Right lung (tissue), 5 donors: ENCODE results near the gene LCP2. TPM values are rescaled to one million over a fixed set of nuclear protein-coding genes. Genes with fewer than 3 reads are reported as not detected.

Source experiments
- DNase-seq, 2 donors: peaks; one replicate each; pipeline ENCODE4 v3.0.0-alpha.2; 2013
- polyA plus RNA-seq, 5 donors: library from polyadenylated mRNA; unstranded; fragments of 120-200 nt; gene quantifications; one replicate each; pipeline versions ENCODE4 v1.2.1 to v1.2.3, GENCODE V29; 2013; ENCODE audit warnings: inconsistent platforms in 1 of 5, low replicate concordance in 1 of 5; ENCODE audit not compliant: insufficient read length in 5 of 5, insufficient read depth in 1 of 5

Gene LCP2
- polyA plus RNA-seq, 5 donors: 6.1 to 10.1 (median 8.3) TPM

DNA sequence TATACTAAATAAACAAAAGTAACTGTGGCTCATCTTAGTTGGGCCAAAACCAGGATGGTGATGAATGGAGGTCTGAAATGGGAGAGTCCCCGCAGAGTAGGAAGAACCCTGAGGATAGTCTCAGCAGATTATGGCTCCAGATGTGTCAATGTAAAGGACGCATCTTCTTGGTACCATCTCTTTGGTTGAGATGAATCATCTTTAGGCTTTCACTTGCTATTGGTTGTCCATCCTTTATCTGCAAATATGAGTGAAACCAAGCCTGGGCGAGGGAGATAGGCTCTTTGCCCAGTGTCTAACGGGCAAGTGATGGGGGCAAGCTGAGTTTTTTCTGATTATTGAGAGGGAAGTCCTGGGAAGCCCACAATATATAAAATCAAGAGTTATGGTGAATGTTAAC, 19.4 kb upstream of the LCP2 start:
- no peak for DNase-seq

- peak; percentile 59 to 80 for DNase-seq
These were observed 17.6 kb upstream of the LCP2 start for GRCh38 chr5:170315154-170315553.

DNA sequence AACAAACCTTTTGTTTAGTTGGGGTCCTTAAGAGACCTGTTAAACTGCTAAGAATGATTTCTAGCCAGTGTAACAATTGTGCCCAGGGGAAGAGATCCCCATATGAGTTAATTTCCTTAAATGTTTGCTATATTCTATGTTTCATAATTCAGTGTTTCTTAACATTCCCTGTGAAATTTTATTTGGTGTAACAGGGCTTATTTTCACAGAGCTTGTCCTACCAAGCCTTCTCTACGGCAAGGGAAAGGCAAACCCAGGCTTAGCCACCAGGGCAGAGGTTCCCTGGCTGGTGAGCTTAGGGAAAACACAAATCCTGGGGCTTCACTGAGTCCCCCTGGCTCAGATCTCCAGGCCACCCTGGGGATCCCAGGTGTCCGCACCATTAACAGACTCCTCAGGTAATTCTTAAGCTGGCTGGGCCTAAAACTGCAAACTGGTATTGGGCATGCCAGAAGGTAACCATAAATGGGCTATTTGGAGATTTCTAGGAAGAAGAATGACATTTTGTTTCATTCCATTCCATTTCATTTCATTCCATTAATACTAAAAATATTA, 17.0 kb upstream of the LCP2 start:
- DNase-seq: no peak

DNA sequence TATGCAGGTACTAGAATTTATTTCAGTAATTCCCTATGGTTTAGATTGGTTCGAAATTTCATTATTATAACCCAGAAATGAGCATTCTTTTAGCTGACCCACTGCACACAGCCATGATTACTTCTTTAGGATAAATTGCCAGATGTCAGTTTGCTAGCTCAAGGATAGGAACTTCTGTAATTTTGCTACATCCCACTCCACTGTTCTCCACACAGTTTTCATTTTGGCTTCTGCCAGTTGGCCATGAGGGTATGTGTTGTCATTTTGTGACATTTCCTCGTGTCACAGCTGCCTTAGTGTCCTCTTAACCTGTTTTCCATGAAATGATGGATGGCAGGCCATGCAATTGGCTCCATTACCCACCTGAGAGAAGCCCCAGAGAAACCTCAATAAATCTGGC, 16.2 kb upstream of the LCP2 start:
- no peak for DNase-seq

DNA sequence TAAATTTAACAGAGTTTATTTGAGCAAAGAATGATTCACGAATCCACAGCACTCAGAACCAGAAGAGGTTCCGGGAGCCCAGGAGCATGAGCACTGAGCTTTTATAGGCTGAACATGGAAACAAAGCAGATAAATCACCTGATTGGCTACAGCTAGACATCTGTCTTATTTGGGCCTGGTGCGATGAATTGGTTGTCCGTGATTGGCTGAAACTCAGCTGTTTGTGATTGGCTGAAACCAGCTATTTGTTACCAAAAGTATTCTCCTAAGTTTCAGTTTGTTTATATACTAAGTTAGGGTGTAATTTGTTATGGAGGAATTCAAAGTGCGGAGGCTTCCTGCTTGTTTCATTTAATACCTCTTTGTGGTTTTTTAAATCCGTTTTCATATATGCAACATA, 15.8 kb upstream of the LCP2 start:
- DNase-seq: no peak

DNA sequence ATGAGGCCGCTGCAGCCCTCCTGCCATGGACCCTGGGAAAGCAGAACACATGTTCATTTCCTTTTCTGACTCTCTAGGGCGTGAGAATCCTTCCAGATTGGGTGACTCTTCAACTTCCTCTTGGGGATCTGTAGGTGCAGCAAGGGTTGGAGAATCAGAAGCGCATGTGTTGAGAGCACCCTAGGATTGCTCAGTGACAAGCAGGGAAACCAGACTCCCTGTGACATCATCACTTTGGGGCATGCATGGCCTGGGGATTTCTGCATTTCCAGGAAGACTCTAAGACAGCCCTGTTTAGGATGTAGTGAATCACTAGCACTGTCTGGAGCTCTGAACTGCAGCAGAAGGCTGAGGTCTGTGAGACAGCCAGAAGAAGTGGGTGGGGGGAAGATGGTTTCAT, 15.1 kb upstream of the LCP2 start:
- no peak for DNase-seq

DNA sequence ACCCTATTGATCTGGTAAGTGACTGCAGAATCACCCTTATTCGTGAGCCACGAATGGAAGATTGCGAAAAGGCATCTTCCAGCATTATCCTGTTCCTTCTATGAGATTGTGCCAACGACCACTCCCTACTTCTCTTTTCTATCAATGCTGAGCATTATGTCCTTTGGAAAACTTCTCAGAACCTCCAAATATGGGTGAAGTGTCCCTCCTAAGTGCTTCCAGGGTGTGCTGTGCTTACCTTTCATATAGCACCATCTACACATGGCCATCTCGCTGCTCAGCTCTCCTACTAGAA, 14.7 kb upstream of the LCP2 start:
- DNase-seq: no peak

GRCh38 chr5:170311511-170312300, 14.1 kb upstream of the LCP2 start:
- DNase-seq: no peak

GRCh38 chr5:170310256-170310926, 12.8 kb upstream of the LCP2 start:
- DNase-seq: peak; percentile 42 to 52

DNA sequence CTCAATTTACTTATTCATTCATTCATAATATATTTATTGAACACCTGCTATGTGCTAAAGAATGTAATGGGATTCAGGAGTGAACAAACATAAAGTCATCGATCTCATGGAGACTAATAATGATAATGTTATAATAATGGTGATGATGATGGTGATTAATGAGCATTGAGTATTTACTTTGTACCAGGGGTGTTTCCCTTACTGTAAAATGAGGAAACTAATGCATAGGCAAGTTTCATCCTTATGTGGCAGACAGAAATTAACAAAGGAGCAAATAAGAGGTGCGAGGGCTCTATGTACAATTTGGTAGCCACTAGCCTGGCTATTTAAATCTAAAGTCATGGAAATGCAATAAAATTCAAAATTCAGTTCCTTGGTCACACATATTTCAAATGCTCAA, 11.1 kb upstream of the LCP2 start:
- no peak for DNase-seq

DNA sequence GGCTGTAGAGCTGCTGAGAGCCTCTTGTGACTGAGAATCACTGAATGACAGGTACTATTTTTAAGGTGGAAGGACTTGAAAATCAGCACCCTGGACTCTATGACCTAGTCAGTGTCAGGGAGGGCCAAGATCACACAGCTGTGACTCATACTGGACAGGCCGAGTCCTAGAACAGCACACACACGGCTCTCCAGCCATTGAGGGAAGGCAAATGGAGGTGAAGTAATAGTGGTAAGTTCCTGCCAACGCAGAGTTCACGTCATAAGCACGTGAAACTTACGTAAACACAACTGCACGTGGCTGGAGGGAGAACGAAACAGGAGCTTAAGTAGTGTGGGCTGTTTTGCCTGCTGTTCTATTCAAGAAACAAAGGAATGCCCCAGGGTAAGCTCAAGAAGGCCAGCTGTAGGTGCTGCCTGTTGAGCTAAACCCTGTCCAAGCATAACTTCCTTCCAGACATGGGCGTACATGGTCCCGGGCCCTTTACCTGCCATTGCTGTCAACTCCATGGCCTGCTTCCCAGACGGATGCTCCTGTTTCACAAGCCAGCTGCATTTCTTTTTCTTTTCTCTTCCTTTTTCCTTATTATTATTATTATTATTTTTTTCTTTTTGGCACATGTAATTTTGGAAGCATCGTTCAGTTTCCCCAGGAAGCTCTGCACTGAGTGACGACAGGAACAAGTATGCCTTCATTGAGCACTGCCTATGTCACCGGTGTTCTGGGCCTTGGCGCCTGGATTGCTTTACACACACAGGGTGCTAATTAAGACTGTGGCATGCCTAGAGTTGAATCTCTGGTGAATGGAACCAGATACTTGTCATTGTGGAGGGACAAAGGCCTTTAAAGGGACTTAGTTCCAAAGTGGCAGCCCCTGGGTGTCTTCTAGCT, 10.2 kb upstream of the LCP2 start:
- peak in 1 of 2 donors; percentile 23 for DNase-seq

DNA sequence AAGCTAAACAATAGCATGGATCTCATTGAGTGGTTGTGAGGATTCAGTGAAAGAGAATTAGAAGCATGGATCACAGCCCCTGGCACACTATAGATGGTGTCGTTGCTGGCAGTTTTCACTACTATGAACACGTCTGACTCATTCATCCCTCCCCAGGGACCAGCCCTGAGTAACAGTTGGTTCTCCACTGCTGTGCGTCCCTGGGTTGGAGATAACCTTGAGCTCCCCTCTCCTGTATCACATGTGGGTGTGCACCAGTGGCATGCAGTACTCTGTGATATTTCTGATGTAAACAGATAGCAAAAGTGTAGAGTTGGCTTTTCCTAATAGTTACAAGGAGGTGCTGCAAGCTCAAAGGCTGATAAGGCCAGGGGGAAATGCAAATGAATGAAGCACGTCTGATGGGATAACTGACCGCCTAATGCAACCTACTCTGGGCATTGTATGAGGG, 8.8 kb upstream of the LCP2 start:
- no peak for DNase-seq

- no peak for DNase-seq
These were observed 8.1 kb upstream of the LCP2 start for GRCh38 chr5:170305646-170306025.

GRCh38 chr5:170305016-170305645, 7.6 kb upstream of the LCP2 start:
- no peak for DNase-seq

DNA sequence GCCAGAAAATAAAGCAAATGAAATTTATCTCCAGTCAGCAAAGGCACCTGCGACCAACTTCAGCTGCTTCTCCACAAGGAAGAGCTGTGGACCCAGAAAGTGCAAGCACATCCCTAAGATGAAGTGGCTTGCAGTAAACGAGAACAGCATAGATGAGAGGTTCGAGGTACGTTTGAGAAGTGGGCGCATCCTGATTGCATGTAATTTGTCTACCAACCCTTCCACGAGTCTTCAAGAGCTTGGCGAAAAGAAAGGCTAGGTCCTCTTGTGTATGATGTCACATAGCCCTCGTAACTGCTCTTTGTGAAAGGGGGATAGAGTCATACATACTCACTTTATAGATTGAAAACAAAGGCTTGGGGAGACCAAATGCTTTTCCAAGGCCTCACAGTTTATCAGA, 6.0 kb upstream of the LCP2 start:
- DNase-seq: no peak

GRCh38 chr5:170302653-170303501, 5.3 kb upstream of the LCP2 start:
- no peak for DNase-seq

DNA sequence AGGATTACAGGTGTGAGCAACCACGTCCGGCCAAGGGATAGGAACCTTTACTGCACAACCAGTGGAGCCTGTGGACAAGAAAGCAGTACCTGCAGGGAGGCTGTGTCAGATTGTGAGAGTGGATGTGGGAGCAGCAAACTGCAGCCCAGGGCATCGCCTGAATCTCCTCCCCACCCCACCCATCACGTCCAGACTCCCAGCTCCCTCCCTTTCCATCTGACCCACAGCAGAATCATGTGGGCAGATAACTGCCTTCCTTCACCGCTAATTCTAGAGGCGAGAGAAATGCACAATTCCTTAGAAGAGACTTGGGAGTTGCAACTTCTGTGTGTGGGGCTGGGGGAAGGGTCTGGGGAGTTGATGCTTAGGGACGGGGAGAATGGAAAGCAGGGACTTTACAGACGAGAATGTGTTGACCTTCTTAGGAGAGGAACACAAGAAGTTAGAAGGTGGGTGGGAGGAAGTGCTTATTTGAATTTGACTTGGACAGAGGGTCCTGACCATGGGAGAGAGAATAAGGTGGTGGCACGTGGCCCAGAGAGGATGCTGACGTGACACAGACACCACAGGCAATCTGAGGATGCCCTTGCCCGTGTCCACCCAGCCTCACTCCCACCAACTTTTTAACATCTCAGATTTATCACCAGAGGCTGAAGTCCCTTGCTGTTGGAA, 4.5 kb upstream of the LCP2 start:
- DNase-seq: no peak

DNA sequence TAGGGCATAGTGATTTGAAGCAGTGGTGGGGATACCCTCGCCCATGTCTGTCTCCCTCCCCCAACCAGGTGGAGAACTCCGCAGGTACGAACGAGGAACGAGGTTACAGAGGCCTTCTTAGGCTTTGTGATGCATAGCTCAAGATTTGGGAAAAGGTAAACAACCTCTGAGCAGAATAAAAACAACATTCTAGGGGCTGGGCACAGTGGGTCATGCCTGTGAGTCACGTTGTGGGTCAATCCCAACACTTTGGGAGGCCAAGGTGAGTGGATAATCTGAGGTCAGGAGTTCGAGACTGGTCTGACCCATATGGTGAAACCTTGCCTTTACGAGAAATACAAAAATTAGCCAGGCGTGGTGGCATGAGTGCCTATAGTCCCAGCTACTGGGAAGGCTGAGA, 3.6 kb upstream of the LCP2 start:
- no peak for DNase-seq

DNA sequence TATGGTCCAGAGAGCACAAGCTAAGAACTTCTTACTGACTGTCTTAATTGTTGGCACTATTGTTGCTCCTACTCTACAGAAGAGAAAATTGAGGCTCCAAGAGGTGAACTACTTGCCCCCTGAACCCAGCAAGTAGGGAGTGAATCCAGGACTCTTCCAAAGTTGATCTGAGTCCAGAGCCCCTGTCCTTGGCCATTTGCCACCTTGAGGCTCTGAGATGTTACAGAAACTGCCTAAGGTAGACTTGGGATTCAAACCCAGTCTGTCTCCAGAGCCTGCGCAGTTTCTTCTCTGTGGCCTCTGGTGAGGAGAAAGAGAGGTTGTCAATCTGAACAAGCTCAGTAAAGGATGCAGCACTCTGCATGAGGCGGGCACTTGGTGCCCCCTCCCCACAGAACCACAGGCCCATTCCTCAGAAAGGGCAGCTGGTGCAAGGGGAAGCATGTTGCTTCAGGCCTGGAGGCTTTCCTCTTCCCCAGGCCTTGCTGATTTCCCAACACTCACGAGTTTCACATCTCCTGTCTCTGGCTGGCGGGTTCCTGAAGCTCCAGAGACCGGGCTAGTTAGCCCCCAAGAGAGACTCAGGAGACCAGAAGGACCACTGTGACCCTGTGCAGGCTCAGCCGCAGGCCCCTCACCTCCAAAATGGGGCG, 2.9 kb upstream of the LCP2 start:
- no peak for DNase-seq
